ENCODE measurements around the gene TPP1.

DNA sequence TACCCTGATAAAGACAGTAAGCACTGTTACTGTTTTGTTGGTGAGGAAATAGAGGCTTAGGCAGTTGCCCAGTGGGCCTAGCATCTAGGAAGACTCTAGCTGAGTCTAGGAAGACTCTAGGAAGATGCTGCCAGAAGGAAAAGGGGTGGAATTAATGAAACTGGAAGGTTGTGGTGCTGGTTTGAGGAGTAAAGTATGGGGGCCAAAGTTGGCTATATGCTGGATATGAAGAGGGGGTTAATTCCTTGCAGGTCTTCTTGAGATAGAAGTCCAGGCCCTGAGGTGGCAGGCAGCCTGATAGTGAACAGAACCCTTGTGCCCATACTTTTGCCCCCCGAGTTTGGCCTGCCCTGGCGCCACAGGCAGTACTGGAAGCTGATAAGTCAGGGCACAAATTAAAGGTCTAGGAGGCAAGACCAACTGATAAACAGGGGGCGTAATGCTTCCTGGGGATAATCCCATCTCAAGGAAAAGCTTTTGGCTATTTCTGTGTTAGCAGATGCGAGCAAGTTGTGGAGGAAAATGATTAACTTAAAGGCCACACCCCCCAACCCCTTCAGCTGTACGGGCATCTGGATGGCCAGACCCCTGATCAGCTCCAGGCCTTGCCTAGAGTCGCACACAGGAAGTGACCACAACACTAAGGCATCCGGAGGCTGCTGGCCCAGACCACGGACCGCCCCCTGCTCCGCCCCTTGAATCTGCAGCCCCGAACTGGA is 12.6 kb downstream of the TPP1 start:
- no peak for TF ChIP-seq CTCF (IDR thresholded peaks at IDR 0.05)
- peak in 1 of 2 donors; percentile 99 for TF ChIP-seq POLR2AphosphoS5 (IDR thresholded peaks at IDR 0.05)
- TF ChIP-seq EP300 (IDR thresholded peaks at IDR 0.05): no peak

All from esophagus muscularis mucosa (tissue), 4 donors.